HCT116 (cell line): ENCODE data around the gene TTLL6. TPM values are rescaled to one million over a fixed set of nuclear protein-coding genes. Genes with fewer than 3 reads are reported as not detected.
"Not testable (repeated sequence)": the region's sequence is repeated elsewhere in the genome, so short reads cannot be mapped to it uniquely, and the experiment has no call there.

Experiments
- ATAC-seq: fragments of 200-7000 bp; cut with Tn5 transposase; 2 replicates; pipeline ENCODE4 v1.9.1; 2020; ENCODE audit warnings: mild to moderate bottlenecking, moderate library complexity
- BruUV-seq: library from RNA; stranded (reverse); fragments of 400-500 nt; replicated peaks from 2 replicates; lab custom pipeline; 2021; lab: Mats Ljungman, UMichigan
- CTCF ChIA-PET: fragments of 300-600 bp; sonication (Branson Sonifier 250); formaldehyde crosslinking; loops from one replicate; lab custom pipeline; 2021; ENCODE audit warnings: antibody characterized with exemption; lab: Charles Lee
- POLR2A ChIA-PET: fragments of 300-600, 350-600 bp; sonication (Branson Sonifier 250); formaldehyde crosslinking; loops from one replicate; lab custom pipeline; 2021; ENCODE audit warnings: antibody characterized with exemption; lab: Charles Lee
- RAD21 ChIA-PET, 2 experiments: fragments of 300-600 bp; sonication (Branson Sonifier 250); formaldehyde crosslinking; loops; one replicate each; lab custom pipeline; 2023; ENCODE audit warnings: low total read pairs in 2 of 2; ENCODE audit not compliant: uncharacterized antibody in 2 of 2, unreplicated experiment in 2 of 2, low non-redundant PET in 1 of 2; lab: Charles Lee
- DNase-seq: peaks from one replicate; pipeline ENCODE4 v3.0.0-alpha.2; 2010; ENCODE audit warnings: low read depth, low spot score
- H2AFZ ChIP-seq: fragments of 200-600 bp; shearing (Covaris generic), sonication (generic); 2 replicates; pipeline ENCODE4 v1.6.1; 2017; ENCODE audit warnings: low read depth, mixed run types, mixed read lengths, antibody characterized with exemption, low read length; ENCODE audit not compliant: poor library complexity, severe bottlenecking
- H3K27ac ChIP-seq: 2 replicates; pipeline ENCODE4 v1.5.1; 2012; ENCODE audit warnings: low read depth, low read length
- H3K27me3 ChIP-seq: fragments of 200-600 bp; sonication (generic); 2 replicates; pipeline ENCODE4 v1.6.1; 2016; ENCODE audit warnings: mixed run types, low read length, mixed read lengths; ENCODE audit not compliant: insufficient read depth
- H3K36me3 ChIP-seq, 2 experiments: fragments of 200-500 bp in 1 of 2; fragments of 200-600 bp in 1 of 2; sonication (Bioruptor generic) in 1 of 2; sonication (generic) in 1 of 2; 2 replicates each; pipeline versions ENCODE4 v1.5.1 to v1.6.1; 2014 to 2016; ENCODE audit warnings: low read length in 2 of 2, inconsistent platforms in 1 of 2, mixed read lengths in 1 of 2, mixed run types in 1 of 2; ENCODE audit not compliant: insufficient read depth in 2 of 2, control insufficient read depth in 1 of 2
- H3K4me1 ChIP-seq, 2 experiments: fragments of 200-600 bp in 1 of 2; sonication (generic) in 1 of 2; 2 replicates each; pipeline versions ENCODE4 v1.5.1 to v1.6.1; 2012 to 2017; ENCODE audit warnings: low read length in 2 of 2, inconsistent platforms in 1 of 2, mild to moderate bottlenecking in 1 of 2, mixed read lengths in 1 of 2, mixed run types in 1 of 2, moderate library complexity in 1 of 2; ENCODE audit not compliant: insufficient read depth in 2 of 2, control insufficient read depth in 1 of 2
- H3K4me2 ChIP-seq: fragments of 200-600 bp; sonication (generic); 2 replicates; pipeline ENCODE4 v1.6.1; 2017; ENCODE audit warnings: mixed run types, low read length, mixed read lengths
- H3K4me3 ChIP-seq, 2 experiments: fragments of 200-600 bp in 1 of 2; sonication (generic) in 1 of 2; replicated peaks in 1 of 2; 2 replicates each; pipeline ENCODE4 v1.5.1; 2011 to 2016; ENCODE audit warnings: low read length in 2 of 2, control low read depth in 1 of 2, low read depth in 1 of 2, mild to moderate bottlenecking in 1 of 2, mixed read lengths in 1 of 2, mixed run types in 1 of 2
- H3K79me2 ChIP-seq: fragments of 200-600 bp; sonication (generic); 2 replicates; pipeline ENCODE4 v1.6.1; 2017; ENCODE audit warnings: mild to moderate bottlenecking, mixed run types, low read length, moderate library complexity, mixed read lengths; ENCODE audit not compliant: insufficient read depth
- H3K9ac ChIP-seq: fragments of 200-600 bp; sonication (generic); 2 replicates; pipeline ENCODE4 v1.6.1; 2016; ENCODE audit warnings: low read length, mixed read lengths
- H3K9me2 ChIP-seq: fragments of 200-600 bp; sonication (generic), shearing (Covaris generic); 2 replicates; pipeline ENCODE4 v1.6.1; 2017; ENCODE audit warnings: mixed run types, mild to moderate bottlenecking, moderate library complexity; ENCODE audit not compliant: insufficient read depth
- H3K9me3 ChIP-seq, 2 experiments: fragments of 200-500 bp in 1 of 2; fragments of 200-600 bp in 1 of 2; sonication (Bioruptor generic) in 1 of 2; sonication (generic) in 1 of 2; 2 replicates each; pipeline ENCODE4 v1.6.1; 2014 to 2017; ENCODE audit warnings: low read length in 2 of 2, mixed read lengths in 2 of 2, inconsistent platforms in 1 of 2, low read depth in 1 of 2, mild to moderate bottlenecking in 1 of 2, mixed run types in 1 of 2, moderate library complexity in 1 of 2; ENCODE audit not compliant: control insufficient read depth in 1 of 2, insufficient read depth in 1 of 2
- H4K20me1 ChIP-seq: fragments of 200-600 bp; sonication (generic), shearing (Covaris generic); 2 replicates; pipeline ENCODE4 v1.6.1; 2017; ENCODE audit warnings: mixed run types, mild to moderate bottlenecking, moderate library complexity; ENCODE audit not compliant: insufficient read depth
- CBX3 ChIP-seq: IDR thresholded peaks from 2 replicates; pipeline ENCODE4 v1.6.1; 2012; ENCODE audit warnings: low read depth
- JUND ChIP-seq: IDR thresholded peaks from 2 replicates; pipeline ENCODE4 v1.6.1; 2012
- POLR2A ChIP-seq: IDR thresholded peaks from 2 replicates; pipeline ENCODE4 v1.7.0; 2011; ENCODE audit warnings: borderline replicate concordance; ENCODE audit not compliant: insufficient read depth, insufficient read length; ENCODE audit errors: extremely low read depth
- SRF ChIP-seq: IDR thresholded peaks from 2 replicates; pipeline ENCODE4 v1.6.1; 2012; ENCODE audit warnings: low read depth
- intact Hi-C: fragments of 100-400 bp; cut with micrococcal nuclease; formaldehyde crosslinking; loops from 2 replicates; pipeline ENCODE4 v1.10.0; 2022
- total RNA-seq: library from RNA; stranded (reverse); gene quantifications from one replicate; pipeline ENCODE4 v1.2.1, GENCODE V29; 2021; ENCODE audit not compliant: unreplicated experiment
- TF ChIP-seq, protein P1 (sequence below): IDR thresholded peaks from 2 replicates; pipeline ENCODE4 v1.6.1; 2012

The TTLL6 gene
- total RNA-seq, 1 experiment from 2014 or later, result 0.79 TPM

GRCh38 chr17:48796163-48796522 lies 20.9 kb downstream of the TTLL6 start:
- H3K36me3 ChIP-seq, H3K4me3 ChIP-seq, RAD21 ChIA-PET, H3K9ac ChIP-seq, DNase-seq, POLR2A ChIA-PET, ATAC-seq, H3K27me3 ChIP-seq, H4K20me1 ChIP-seq, CTCF ChIA-PET, H3K79me2 ChIP-seq, H3K9me2 ChIP-seq, H3K27ac ChIP-seq, BruUV-seq, H3K9me3 ChIP-seq: not testable (repeated sequence)
- H2AFZ ChIP-seq, result peak overlapping the region; percentile 82
- peaks cover 16 to 30% of the 10 kb centered on the region in 2 experiments for H3K4me1 ChIP-seq
- H3K4me2 ChIP-seq, result peak overlapping the region; percentile 50
- intact Hi-C loops, result loop anchor here (10.0 kb wide), 2 partner anchors 641 to 771 kb away; no protein-coding TSS in a partner anchor

- Histone ChIP-seq H3K27me3 (no peaks in the 10 kb centered on the region), H3K4me3 (peak overlapping the region in 1 of 2 experiments; percentile 5; a peak in 1 of 4 replicates), H3K4me1 (peaks cover 16 to 35% of the 10 kb centered on the region in 2 experiments), H2AFZ (peak overlapping the region; percentile 82), H3K4me2 (peak overlapping the region; percentile 50), H3K9me2 (no peaks in the 10 kb centered on the region), H3K27ac (no peak overlapping the region; the same call in 1 of the 2 replicates), H4K20me1 (no peaks in the 10 kb centered on the region), H3K9me3 (no peaks in the 10 kb centered on the region), H3K36me3 (no peaks in the 10 kb centered on the region), H3K79me2 (no peaks in the 10 kb centered on the region), H3K9ac (no peak overlapping the region; the same call in 1 of the 2 replicates)
- TF ChIP-seq JUND (no peak), SRF (no peak), POLR2A (no peak), CBX3 (peak; percentile 63; the same call in 1 of the 2 replicates)
- TF ChIP-seq, protein P1, sequence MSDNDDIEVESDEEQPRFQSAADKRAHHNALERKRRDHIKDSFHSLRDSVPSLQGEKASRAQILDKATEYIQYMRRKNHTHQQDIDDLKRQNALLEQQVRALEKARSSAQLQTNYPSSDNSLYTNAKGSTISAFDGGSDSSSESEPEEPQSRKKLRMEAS, result peak; percentile 94
- RAD21 ChIA-PET, result no interaction called here
- ATAC-seq (peak; percentile 44), DNase-seq (peak; percentile 36)
- POLR2A ChIA-PET, result no interaction called here
- no TSS peak for BruUV-seq
- intact Hi-C loops, result loop anchor here (10.0 kb wide), 2 partner anchors 641 to 771 kb away; no protein-coding TSS in a partner anchor
- CTCF ChIA-PET, result interaction anchor here (0.8 to 1.2 kb wide), 2 partner anchors 10 to 18 kb away, joined by 3 to 4 read pairs; no protein-coding TSS in a partner anchor
Observed at GRCh38 chr17:48795444-48796162, 21.4 kb downstream of the TTLL6 start.
